Measurements from ENCODE around the gene DCDC2. TPM values are rescaled to one million over a fixed set of nuclear protein-coding genes. Genes with fewer than 3 reads are reported as not detected.
A peak's percentile ranks its signal among the peaks of the same experiment; 100 is the strongest.
"Not testable (repeated sequence)": the region's sequence is repeated elsewhere in the genome, so short reads cannot be mapped to it uniquely, and the experiment has no call there.

Gene DCDC2
- total and polyA plus RNA-seq, 4 donors = 0.51 to 13.0 (median 2.0) TPM

GRCh38 chr6:24321538-24322162, 36.2 kb downstream of the DCDC2 start:
- Histone ChIP-seq H3K36me3 (ENCODE audit: control insufficient read depth in 4 of 4, insufficient read depth in 3 of 4, low read depth in 1 of 4, low read length in 3 of 4) (no peaks in the 10 kb centered on the region), H3K4me1 (ENCODE audit: control insufficient read depth in 4 of 4, insufficient read depth in 4 of 4, low read length in 3 of 4) (no peaks in the 10 kb centered on the region), H3K9ac (ENCODE audit: low read depth in 1 of 2, low read length in 2 of 2) (no peak overlapping the region), H3K4me3 (ENCODE audit: low read depth in 1 of 3, low read length in 3 of 3) (no peak overlapping the region), H3K27ac (ENCODE audit: low read depth in 1 of 2, low read length in 2 of 2) (no peak overlapping the region), H3K27me3 (ENCODE audit: control insufficient read depth in 4 of 4, insufficient read depth in 4 of 4, low read length in 3 of 4) (no peaks in the 10 kb centered on the region), H3K9me3 (ENCODE audit: control insufficient read depth in 4 of 4, low read length in 3 of 4) (no peaks in the 10 kb centered on the region)
- TF ChIP-seq JUND (IDR thresholded peaks at IDR 0.05) (no peak), YY1 (IDR thresholded peaks at IDR 0.05) (no peak), REST (IDR thresholded peaks at IDR 0.05) (no peak), RXRA (IDR thresholded peaks at IDR 0.05) (no peak), TAF1 (conservative IDR thresholded peaks at IDR 0.05) (no peak), FOXA2 (IDR thresholded peaks at IDR 0.05) (no peak), ZBTB33 (IDR thresholded peaks at IDR 0.05) (no peak), ATF3 (IDR thresholded peaks at IDR 0.05) (no peak)
- DNase-seq (ENCODE audit: low spot score) = no peak
- 58% methylated on average over 5 of the region's 5 CpGs for WGBS

GRCh38 chr6:24313251-24314141, 44.4 kb downstream of the DCDC2 start:
- TF ChIP-seq ATF3 (IDR thresholded peaks at IDR 0.05) (no peak), FOXA2 (IDR thresholded peaks at IDR 0.05) (peak; percentile 36)
- WGBS = 45% methylated on average over 6 of the region's 6 CpGs
- peaks cover 0 to 7% (median 0%) of the 10 kb centered on the region in 4 donors for H3K27me3 ChIP-seq (ENCODE audit: control insufficient read depth in 4 of 4, insufficient read depth in 4 of 4, low read length in 3 of 4)
- H3K27ac ChIP-seq (ENCODE audit: low read depth in 1 of 2, low read length in 2 of 2) = no peak overlapping the region
- no peak overlapping the region for H3K9ac ChIP-seq (ENCODE audit: low read depth in 1 of 2, low read length in 2 of 2)
- H3K9me3 ChIP-seq (ENCODE audit: control insufficient read depth in 4 of 4, low read length in 3 of 4) = peaks cover 2 to 9% (median 3%) of the 10 kb centered on the region in 4 donors
- peaks cover 0 to 5% (median 0%) of the 10 kb centered on the region in 4 donors for H3K4me1 ChIP-seq (ENCODE audit: control insufficient read depth in 4 of 4, insufficient read depth in 4 of 4, low read length in 3 of 4)
- no peaks in the 10 kb centered on the region for H3K36me3 ChIP-seq (ENCODE audit: control insufficient read depth in 4 of 4, insufficient read depth in 3 of 4, low read depth in 1 of 4, low read length in 3 of 4)
- H3K4me3 ChIP-seq (ENCODE audit: low read depth in 1 of 3, low read length in 3 of 3) = no peak overlapping the region
- no peak for DNase-seq (ENCODE audit: low spot score)

GRCh38 chr6:24311775-24312174, 46.1 kb downstream of the DCDC2 start:
- not testable (repeated sequence) for H3K9me3 ChIP-seq (ENCODE audit: control insufficient read depth in 4 of 4, low read length in 3 of 4); H3K27me3 ChIP-seq (ENCODE audit: control insufficient read depth in 4 of 4, insufficient read depth in 4 of 4, low read length in 3 of 4); H3K27ac ChIP-seq (ENCODE audit: low read depth in 1 of 2, low read length in 2 of 2); H3K36me3 ChIP-seq (ENCODE audit: control insufficient read depth in 4 of 4, insufficient read depth in 3 of 4, low read depth in 1 of 4, low read length in 3 of 4); H3K4me3 ChIP-seq (ENCODE audit: low read depth in 1 of 3, low read length in 3 of 3); DNase-seq (ENCODE audit: low spot score); H3K9ac ChIP-seq (ENCODE audit: low read depth in 1 of 2, low read length in 2 of 2); H3K4me1 ChIP-seq (ENCODE audit: control insufficient read depth in 4 of 4, insufficient read depth in 4 of 4, low read length in 3 of 4)
- 93% methylated on average over 4 of the region's 4 CpGs for WGBS

Data from liver (tissue), 9 donors.